HUES48 (cell line): Measurements from ENCODE around the gene AFAP1L2.

Experiments
- H3K27ac ChIP-seq: one replicate; pipeline ENCODE4 v1.7.0; 2013; ENCODE audit warnings: low read depth, low read length, inconsistent platforms
- H3K27me3 ChIP-seq: 2 replicates; pipeline ENCODE4 v1.6.1; 2013; ENCODE audit warnings: mild to moderate bottlenecking, low read length; ENCODE audit not compliant: control insufficient read depth, insufficient read depth
- H3K36me3 ChIP-seq: 2 replicates; pipeline ENCODE4 v1.6.1; 2013; ENCODE audit warnings: low read length; ENCODE audit not compliant: control insufficient read depth, insufficient read depth
- H3K4me1 ChIP-seq: 2 replicates; pipeline ENCODE4 v1.6.1; 2013; ENCODE audit warnings: mild to moderate bottlenecking, low read length; ENCODE audit not compliant: control insufficient read depth, insufficient read depth
- H3K4me3 ChIP-seq: 2 replicates; pipeline ENCODE4 v1.5.1; 2013; ENCODE audit warnings: mild to moderate bottlenecking, low read depth, low read length
- H3K9ac ChIP-seq: 2 replicates; pipeline ENCODE4 v1.6.1; 2013; ENCODE audit warnings: mild to moderate bottlenecking, low read depth, low read length, moderate library complexity
- H3K9me3 ChIP-seq: 2 replicates; pipeline ENCODE4 v1.6.1; 2013; ENCODE audit warnings: low read length; ENCODE audit not compliant: control insufficient read depth, insufficient read depth

AFAP1L2 gene

DNA sequence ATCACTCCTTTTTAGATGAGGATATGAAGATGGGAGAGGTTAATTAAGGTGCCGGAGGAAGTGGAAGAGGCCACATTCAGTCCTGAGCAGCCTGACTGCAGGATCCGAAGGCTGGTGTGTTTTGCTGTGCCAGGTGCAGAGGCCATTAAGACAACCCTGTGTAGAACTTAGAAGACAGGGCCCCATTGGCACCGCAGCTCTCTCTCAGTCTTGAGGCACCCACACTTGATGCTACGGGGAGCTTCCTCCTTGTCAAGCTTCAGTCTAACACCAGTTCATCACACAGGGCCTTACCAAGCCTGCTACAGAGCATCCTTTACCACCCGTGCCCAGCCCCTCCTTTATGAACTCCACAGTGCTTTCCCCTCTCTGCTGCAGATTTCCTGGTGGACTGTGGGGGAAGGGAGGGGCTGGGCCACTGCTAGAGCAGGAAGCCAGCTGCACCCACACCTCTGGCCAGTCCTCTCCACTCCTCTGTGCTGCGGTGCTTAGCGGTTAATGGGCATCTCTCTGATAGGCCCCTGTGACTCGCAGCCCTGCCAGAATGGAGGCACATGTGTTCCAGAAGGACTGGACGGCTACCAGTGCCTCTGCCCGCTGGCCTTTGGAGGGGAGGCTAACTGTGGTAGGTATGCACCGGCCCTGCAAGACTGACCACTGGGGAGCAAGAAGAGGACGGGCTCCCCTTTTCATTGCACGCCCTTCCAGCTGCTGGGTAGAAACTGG lies 119.8 kb downstream of the AFAP1L2 start:
- Histone ChIP-seq H3K4me1 (no peaks in the 10 kb centered on the region), H3K36me3 (no peaks in the 10 kb centered on the region), H3K27ac (no peak overlapping the region), H3K4me3 (no peak overlapping the region), H3K9ac (no peak overlapping the region), H3K9me3 (no peaks in the 10 kb centered on the region), H3K27me3 (no peaks in the 10 kb centered on the region)

- no peak overlapping the region for H3K9ac ChIP-seq
These were observed 120.6 kb downstream of the AFAP1L2 start for GRCh38 chr10:114283535-114284234.

DNA sequence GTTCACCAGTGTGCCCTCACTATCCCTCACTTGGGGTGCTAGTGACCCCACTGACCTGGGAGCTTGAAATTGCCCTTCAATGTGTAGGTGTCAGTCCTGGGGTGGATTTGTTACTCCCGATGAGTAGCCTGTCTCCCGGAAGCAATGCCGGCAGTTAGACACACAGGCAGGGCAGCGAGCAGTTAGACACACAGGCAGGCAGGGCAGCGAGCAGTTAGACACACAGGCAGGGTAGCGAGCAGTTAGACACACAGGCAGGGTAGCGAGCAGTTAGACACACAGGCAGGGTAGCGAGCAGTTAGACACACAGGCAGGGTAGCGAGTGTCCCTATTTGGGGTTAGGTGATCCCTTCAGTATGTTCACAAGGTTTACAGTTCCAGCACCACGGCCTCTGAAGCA lies 121.2 kb downstream of the AFAP1L2 start:
- Histone ChIP-seq H3K4me1 (no peaks in the 10 kb centered on the region), H3K27me3 (no peaks in the 10 kb centered on the region), H3K9ac (no peak overlapping the region), H3K9me3 (no peaks in the 10 kb centered on the region), H3K4me3 (no peak overlapping the region), H3K27ac (no peak overlapping the region), H3K36me3 (no peaks in the 10 kb centered on the region)

More at GRCh38 chr10:114283535-114284234, 120.6 kb downstream of the AFAP1L2 start:
- H3K9me3 ChIP-seq: no peaks in the 10 kb centered on the region
- no peaks in the 10 kb centered on the region for H3K4me1 ChIP-seq
- no peak overlapping the region for H3K4me3 ChIP-seq
- H3K36me3 ChIP-seq: no peaks in the 10 kb centered on the region
- no peaks in the 10 kb centered on the region for H3K27me3 ChIP-seq
- H3K27ac ChIP-seq: no peak overlapping the region

GRCh38 chr10:114282526-114282925 lies 121.8 kb downstream of the AFAP1L2 start:
- Histone ChIP-seq H3K27ac (no peak overlapping the region), H3K9me3 (no peaks in the 10 kb centered on the region), H3K4me1 (no peaks in the 10 kb centered on the region), H3K9ac (no peak overlapping the region), H3K4me3 (no peak overlapping the region), H3K27me3 (no peaks in the 10 kb centered on the region), H3K36me3 (no peaks in the 10 kb centered on the region)

DNA sequence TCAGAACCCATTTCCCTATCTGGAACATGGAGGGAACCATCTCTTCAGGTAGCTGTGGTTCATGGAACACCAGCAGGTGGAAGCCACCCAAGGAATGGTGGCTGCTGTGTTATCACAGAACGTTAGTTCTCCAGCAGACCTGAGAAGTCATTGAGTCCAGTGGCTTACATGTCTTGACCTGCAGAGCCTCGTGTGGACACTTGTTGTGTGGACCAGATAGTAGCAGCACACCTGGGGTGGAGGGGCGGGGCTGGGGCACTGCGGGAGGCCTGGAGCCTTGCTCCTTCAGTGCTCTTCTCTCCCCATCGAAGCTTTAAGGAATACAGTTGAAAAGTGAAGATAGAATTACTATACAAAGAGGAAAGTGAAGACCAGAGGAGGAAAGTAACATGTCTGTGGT lies 122.8 kb downstream of the AFAP1L2 start:
- H3K36me3 ChIP-seq: no peaks in the 10 kb centered on the region
- H3K9ac ChIP-seq: no peak overlapping the region
- H3K27ac ChIP-seq: no peak overlapping the region
- no peak overlapping the region for H3K4me3 ChIP-seq
- H3K9me3 ChIP-seq: no peaks in the 10 kb centered on the region
- H3K27me3 ChIP-seq: no peaks in the 10 kb centered on the region
- H3K4me1 ChIP-seq: no peaks in the 10 kb centered on the region

DNA sequence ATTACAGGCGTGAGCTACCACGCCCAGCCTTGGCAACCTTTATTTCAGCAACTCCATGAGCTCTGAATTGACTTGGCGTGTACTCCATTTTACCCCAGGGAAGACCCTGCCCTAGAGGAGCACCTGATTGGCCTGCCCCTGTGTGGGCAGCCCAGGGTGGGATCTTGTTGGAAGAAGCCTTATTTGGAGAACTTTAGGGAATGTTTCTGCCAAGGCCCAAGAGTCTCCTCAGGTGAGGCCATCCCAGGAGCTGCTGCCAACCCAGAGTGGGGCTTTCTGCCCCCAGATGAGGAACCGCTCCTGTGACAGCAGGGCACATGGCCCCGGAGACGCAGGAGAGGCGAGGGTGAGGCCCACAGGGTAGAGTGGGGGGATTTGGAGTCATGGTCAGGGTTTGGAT lies 123.3 kb downstream of the AFAP1L2 start:
- no peaks in the 10 kb centered on the region for H3K27me3 ChIP-seq
- no peaks in the 10 kb centered on the region for H3K4me1 ChIP-seq
- no peaks in the 10 kb centered on the region for H3K36me3 ChIP-seq
- H3K9me3 ChIP-seq: no peaks in the 10 kb centered on the region
- H3K9ac ChIP-seq: no peak overlapping the region
- H3K4me3 ChIP-seq: no peak overlapping the region
- no peak overlapping the region for H3K27ac ChIP-seq

- H3K36me3 ChIP-seq: no peaks in the 10 kb centered on the region
- H3K4me1 ChIP-seq: no peaks in the 10 kb centered on the region
- no peak overlapping the region for H3K27ac ChIP-seq
- H3K9ac ChIP-seq: no peak overlapping the region
- no peaks in the 10 kb centered on the region for H3K9me3 ChIP-seq
- H3K27me3 ChIP-seq: no peaks in the 10 kb centered on the region
- H3K4me3 ChIP-seq: no peak overlapping the region
These were observed 124.2 kb downstream of the AFAP1L2 start for GRCh38 chr10:114279901-114280644.

- Histone ChIP-seq H3K27ac (no peak overlapping the region), H3K9me3 (no peaks in the 10 kb centered on the region), H3K4me1 (no peaks in the 10 kb centered on the region), H3K27me3 (no peaks in the 10 kb centered on the region), H3K36me3 (no peaks in the 10 kb centered on the region), H3K4me3 (no peak overlapping the region), H3K9ac (no peak overlapping the region)
These were observed 125.0 kb downstream of the AFAP1L2 start for GRCh38 chr10:114279289-114279688.

DNA sequence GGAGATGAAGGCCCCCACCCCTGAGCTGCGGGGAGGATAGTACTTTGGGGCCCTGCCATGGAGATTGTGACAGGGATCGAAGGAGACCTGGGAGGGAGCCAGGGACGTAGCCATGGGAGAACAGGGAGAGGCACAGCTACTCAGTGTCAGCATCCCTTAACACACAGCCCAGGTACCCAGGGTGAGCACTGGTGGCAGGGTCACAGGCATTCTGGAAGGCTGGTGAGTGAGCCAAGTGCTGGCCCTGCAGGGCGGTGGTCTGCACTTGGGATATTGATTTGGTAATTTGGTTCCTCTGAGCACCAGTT lies 125.5 kb downstream of the AFAP1L2 start:
- Histone ChIP-seq H3K4me3 (no peak overlapping the region), H3K9me3 (no peaks in the 10 kb centered on the region), H3K27ac (no peak overlapping the region), H3K27me3 (no peaks in the 10 kb centered on the region), H3K36me3 (no peaks in the 10 kb centered on the region), H3K4me1 (no peaks in the 10 kb centered on the region), H3K9ac (no peak overlapping the region)

DNA sequence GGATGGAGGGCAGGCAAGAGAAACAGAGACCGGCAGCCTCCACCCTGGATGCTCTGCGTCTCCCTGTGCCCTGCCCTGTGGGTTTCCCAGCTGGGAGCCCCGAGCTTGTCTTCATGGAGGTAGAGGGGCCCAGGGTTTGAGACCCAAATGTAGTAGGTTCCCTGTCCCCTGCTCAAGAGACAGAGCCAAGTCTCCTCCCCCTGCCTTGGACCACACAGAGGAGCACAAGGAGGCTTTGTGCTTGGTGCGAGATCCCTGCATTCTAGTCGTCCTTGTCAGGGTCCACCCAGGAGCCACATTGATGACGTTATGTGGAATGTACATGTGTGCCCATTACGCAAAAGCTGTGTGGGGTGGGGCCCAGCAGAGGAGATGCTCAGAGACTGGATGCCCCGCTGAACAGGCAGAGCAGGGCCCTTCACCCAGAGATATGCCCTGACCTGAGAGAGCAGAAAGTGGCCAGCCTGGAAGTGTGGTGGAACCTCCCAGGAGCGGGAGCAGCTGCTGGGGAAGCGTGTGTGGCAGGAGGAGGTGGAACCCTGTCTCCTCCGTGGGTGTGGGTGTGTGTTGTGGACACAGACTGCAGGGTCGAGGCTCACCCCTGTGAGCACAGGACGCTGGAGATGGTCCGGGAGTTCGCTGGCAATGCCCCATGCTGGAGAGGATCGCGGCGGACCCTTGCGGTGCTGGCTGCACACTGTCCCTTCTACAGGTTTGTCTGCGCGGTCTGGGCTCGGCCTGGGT lies 126.0 kb downstream of the AFAP1L2 start:
- H3K27ac ChIP-seq: no peak overlapping the region
- H3K9ac ChIP-seq: no peak overlapping the region
- no peaks in the 10 kb centered on the region for H3K27me3 ChIP-seq
- H3K4me1 ChIP-seq: no peaks in the 10 kb centered on the region
- H3K9me3 ChIP-seq: no peaks in the 10 kb centered on the region
- no peaks in the 10 kb centered on the region for H3K36me3 ChIP-seq
- H3K4me3 ChIP-seq: no peak overlapping the region
